ENCODE data around the gene DESI1. TPM values are rescaled to one million over a fixed set of nuclear protein-coding genes. Genes with fewer than 3 reads are reported as not detected.

The DESI1 gene
- total and polyA plus RNA-seq, 2 of the 13 experiments (the other 11 are each of a cell fraction or from before 2014, with no cell fraction given): 21.6 to 29.2 TPM

- TF ChIP-seq MEIS2 (CRISPR knock-in tag; IDR thresholded peaks at IDR 0.05) (no peak; the same call in 1 of the 2 replicates), ZBTB4 (CRISPR knock-in tag; IDR thresholded peaks at IDR 0.05; ENCODE audit: borderline replicate concordance) (no peak), HMGXB4 (CRISPR knock-in tag; IDR thresholded peaks at IDR 0.05; ENCODE audit: borderline replicate concordance in 1 of 2, low read depth in 1 of 2) (peak; percentile 75 to 87; a peak in 3 of 4 replicates), ESRRA (CRISPR knock-in tag; IDR thresholded peaks at IDR 0.05; ENCODE audit: low read depth) (no peak), MED1 (CRISPR knock-in tag; IDR thresholded peaks at IDR 0.05) (peak; percentile 61), ZC3H13 (CRISPR knock-in tag; IDR thresholded peaks at IDR 0.05) (no peak), ZNF260 (CRISPR knock-in tag; IDR thresholded peaks at IDR 0.05; ENCODE audit: borderline replicate concordance, low read depth) (no peak), NR2C2 (CRISPR knock-in tag; IDR thresholded peaks at IDR 0.05; ENCODE audit: borderline replicate concordance) (no peak), GZF1 (CRISPR knock-in tag; IDR thresholded peaks at IDR 0.05) (no peak), MLLT10 (CRISPR knock-in tag; IDR thresholded peaks at IDR 0.05) (no peak), ZBTB3 (CRISPR knock-in tag; IDR thresholded peaks at IDR 0.05; ENCODE audit: borderline replicate concordance, low read depth) (no peak), ZNF17 (CRISPR knock-in tag; IDR thresholded peaks at IDR 0.05) (no peak), RCOR2 (CRISPR knock-in tag; IDR thresholded peaks at IDR 0.05) (no peak), NCOA2 (CRISPR knock-in tag; IDR thresholded peaks at IDR 0.05) (no peak), KLF6 (CRISPR knock-in tag; IDR thresholded peaks at IDR 0.05) (no peak), ZNF776 (CRISPR knock-in tag; IDR thresholded peaks at IDR 0.05) (no peak)
- TF ChIP-seq, protein P1, sequence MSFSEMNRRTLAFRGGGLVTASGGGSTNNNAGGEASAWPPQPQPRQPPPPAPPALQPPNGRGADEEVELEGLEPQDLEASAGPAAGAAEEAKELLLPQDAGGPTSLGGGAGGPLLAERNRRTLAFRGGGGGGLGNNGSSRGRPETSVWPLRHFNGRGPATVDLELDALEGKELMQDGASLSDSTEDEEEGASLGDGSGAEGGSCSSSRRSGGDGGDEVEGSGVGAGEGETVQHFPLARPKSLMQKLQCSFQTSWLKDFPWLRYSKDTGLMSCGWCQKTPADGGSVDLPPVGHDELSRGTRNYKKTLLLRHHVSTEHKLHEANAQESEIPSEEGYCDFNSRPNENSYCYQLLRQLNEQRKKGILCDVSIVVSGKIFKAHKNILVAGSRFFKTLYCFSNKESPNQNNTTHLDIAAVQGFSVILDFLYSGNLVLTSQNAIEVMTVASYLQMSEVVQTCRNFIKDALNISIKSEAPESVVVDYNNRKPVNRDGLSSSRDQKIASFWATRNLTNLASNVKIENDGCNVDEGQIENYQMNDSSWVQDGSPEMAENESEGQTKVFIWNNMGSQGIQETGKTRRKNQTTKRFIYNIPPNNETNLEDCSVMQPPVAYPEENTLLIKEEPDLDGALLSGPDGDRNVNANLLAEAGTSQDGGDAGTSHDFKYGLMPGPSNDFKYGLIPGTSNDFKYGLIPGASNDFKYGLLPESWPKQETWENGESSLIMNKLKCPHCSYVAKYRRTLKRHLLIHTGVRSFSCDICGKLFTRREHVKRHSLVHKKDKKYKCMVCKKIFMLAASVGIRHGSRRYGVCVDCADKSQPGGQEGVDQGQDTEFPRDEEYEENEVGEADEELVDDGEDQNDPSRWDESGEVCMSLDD (CRISPR knock-in tag; IDR thresholded peaks at IDR 0.05; ENCODE audit: borderline replicate concordance): no peak
- TF ChIP-seq, protein P2, sequence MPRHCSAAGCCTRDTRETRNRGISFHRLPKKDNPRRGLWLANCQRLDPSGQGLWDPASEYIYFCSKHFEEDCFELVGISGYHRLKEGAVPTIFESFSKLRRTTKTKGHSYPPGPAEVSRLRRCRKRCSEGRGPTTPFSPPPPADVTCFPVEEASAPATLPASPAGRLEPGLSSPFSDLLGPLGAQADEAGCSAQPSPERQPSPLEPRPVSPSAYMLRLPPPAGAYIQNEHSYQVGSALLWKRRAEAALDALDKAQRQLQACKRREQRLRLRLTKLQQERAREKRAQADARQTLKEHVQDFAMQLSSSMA (CRISPR knock-in tag; IDR thresholded peaks at IDR 0.05): no peak
- TF ChIP-seq, protein P3, sequence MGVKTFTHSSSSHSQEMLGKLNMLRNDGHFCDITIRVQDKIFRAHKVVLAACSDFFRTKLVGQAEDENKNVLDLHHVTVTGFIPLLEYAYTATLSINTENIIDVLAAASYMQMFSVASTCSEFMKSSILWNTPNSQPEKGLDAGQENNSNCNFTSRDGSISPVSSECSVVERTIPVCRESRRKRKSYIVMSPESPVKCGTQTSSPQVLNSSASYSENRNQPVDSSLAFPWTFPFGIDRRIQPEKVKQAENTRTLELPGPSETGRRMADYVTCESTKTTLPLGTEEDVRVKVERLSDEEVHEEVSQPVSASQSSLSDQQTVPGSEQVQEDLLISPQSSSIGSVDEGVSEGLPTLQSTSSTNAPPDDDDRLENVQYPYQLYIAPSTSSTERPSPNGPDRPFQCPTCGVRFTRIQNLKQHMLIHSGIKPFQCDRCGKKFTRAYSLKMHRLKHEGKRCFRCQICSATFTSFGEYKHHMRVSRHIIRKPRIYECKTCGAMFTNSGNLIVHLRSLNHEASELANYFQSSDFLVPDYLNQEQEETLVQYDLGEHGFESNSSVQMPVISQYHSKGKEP (CRISPR knock-in tag; IDR thresholded peaks at IDR 0.05): no peak
These were observed 44.0 kb downstream of the DESI1 start (continued) for GRCh38 chr22:41576877-41577276.

Data from HepG2 (cell line).